NCI-H226 (cell line): ENCODE measurements around the gene RPL26.
"Not testable (repeated sequence)": the region's sequence is repeated elsewhere in the genome, so short reads cannot be mapped to it uniquely, and the experiment has no call there.

Experiments
- DNase-seq: peaks from one replicate; pipeline ENCODE4 v3.0.0-alpha.2; 2015

Gene RPL26

GRCh38 chr17:8383143-8383822 is at the start of gene RPL26:
Gene RPL26 (minus strand): TSS chr17:8383193. CDS start chr17:8382310, 883 bp downstream.
- peak; percentile 94 for DNase-seq

- peak; percentile 96 for DNase-seq
Observed at GRCh38 chr17:8430966-8431365, 48.0 kb upstream of the RPL26 start.

GRCh38 chr17:8426802-8427201 is 43.8 kb upstream of the RPL26 start:
- DNase-seq: no peak

- no peak for DNase-seq
Observed at GRCh38 chr17:8426094-8426720, 43.2 kb upstream of the RPL26 start.

GRCh38 chr17:8421571-8421970 is 38.6 kb upstream of the RPL26 start:
- no peak for DNase-seq

- peak; percentile 17 for DNase-seq
Observed at GRCh38 chr17:8420041-8420934, 37.3 kb upstream of the RPL26 start.

GRCh38 chr17:8419305-8419704 is 36.3 kb upstream of the RPL26 start:
- DNase-seq: no peak

- DNase-seq: no peak
Observed at GRCh38 chr17:8418471-8418870, 35.5 kb upstream of the RPL26 start.

GRCh38 chr17:8417806-8418205 is 34.8 kb upstream of the RPL26 start:
- no peak for DNase-seq

GRCh38 chr17:8413938-8414337 is 30.9 kb upstream of the RPL26 start:
- DNase-seq: no peak

GRCh38 chr17:8413328-8413727 is 30.3 kb upstream of the RPL26 start:
- DNase-seq: no peak

GRCh38 chr17:8412089-8412488 is 29.1 kb upstream of the RPL26 start:
- no peak for DNase-seq

- no peak for DNase-seq
Observed at GRCh38 chr17:8410883-8411238, 27.9 kb upstream of the RPL26 start.

GRCh38 chr17:8409966-8410882 is 27.2 kb upstream of the RPL26 start:
- peak; percentile 72 for DNase-seq

GRCh38 chr17:8408371-8408770 is 25.4 kb upstream of the RPL26 start:
- no peak for DNase-seq

GRCh38 chr17:8406174-8406573 is 23.2 kb upstream of the RPL26 start:
- DNase-seq: no peak

- no peak for DNase-seq
Observed at GRCh38 chr17:8405499-8406016, 22.6 kb upstream of the RPL26 start.

- no peak for DNase-seq
Observed at GRCh38 chr17:8402921-8403536, 20.0 kb upstream of the RPL26 start.

- DNase-seq: no peak
Observed at GRCh38 chr17:8401107-8401506, 18.1 kb upstream of the RPL26 start.

- no peak for DNase-seq
Observed at GRCh38 chr17:8398980-8399379, 16.0 kb upstream of the RPL26 start.

GRCh38 chr17:8397636-8398035 is 14.6 kb upstream of the RPL26 start, which contains the start of gene RNF222:
Gene RNF222 (minus strand): TSS chr17:8397827. CDS start chr17:8393461, 4,366 bp downstream.
- DNase-seq: no peak

GRCh38 chr17:8394497-8394896 is 11.5 kb upstream of the RPL26 start:
- not testable (repeated sequence) for DNase-seq
